ENCODE results near the gene MYOC. TPM values are rescaled to one million over a fixed set of nuclear protein-coding genes. Genes with fewer than 3 reads are reported as not detected.
A peak's percentile ranks its signal among the peaks of the same experiment; 100 is the strongest.
"Not testable (repeated sequence)": the region's sequence is repeated elsewhere in the genome, so short reads cannot be mapped to it uniquely, and the experiment has no call there.

MYOC gene
- total and polyA plus RNA-seq, 4 donors = 3.8 to 74.0 (median 12.3) TPM

- H3K27ac ChIP-seq (ENCODE audit: low read depth in 1 of 2, low read length in 2 of 2) = no peak overlapping the region
- H3K4me3 ChIP-seq (ENCODE audit: low read length in 2 of 2) = no peak overlapping the region
- no peak for DNase-seq
- intact Hi-C loops (cut with DNase I) = no loop called here
- no peaks in the 10 kb centered on the region for H3K9me3 ChIP-seq (ENCODE audit: control insufficient read depth, low read length)
- 66 to 70% methylated on average over 9 of the region's 9 CpGs for WGBS, 2 donors
- ATAC-seq (ENCODE audit: low FRiP score) = no peak
- no peaks in the 10 kb centered on the region for H3K36me3 ChIP-seq (ENCODE audit: control insufficient read depth in 1 of 2, insufficient read depth in 2 of 2, low read length in 1 of 2)
- no peaks in the 10 kb centered on the region for H3K4me1 ChIP-seq (ENCODE audit: control insufficient read depth in 1 of 2, insufficient read depth in 2 of 2, low read length in 2 of 2)
- no peaks in the 10 kb centered on the region for H3K27me3 ChIP-seq (ENCODE audit: control insufficient read depth in 1 of 2, insufficient read depth in 2 of 2, low read length in 1 of 2)
These were observed 28.7 kb downstream of the MYOC start for GRCh38 chr1:171623651-171624331.

- intact Hi-C loops (cut with DNase I) = no loop called here
- Histone ChIP-seq H3K27ac (ENCODE audit: low read depth in 1 of 2, low read length in 2 of 2) (no peak within 1 kb of the TSS), H3K9me3 (ENCODE audit: control insufficient read depth, low read length) (no peaks in the 10 kb centered on the region), H3K27me3 (ENCODE audit: control insufficient read depth in 1 of 2, insufficient read depth in 2 of 2, low read length in 1 of 2) (no peaks in the 10 kb centered on the region), H3K36me3 (ENCODE audit: control insufficient read depth in 1 of 2, insufficient read depth in 2 of 2, low read length in 1 of 2) (no peaks in the 10 kb centered on the region), H3K4me3 (ENCODE audit: low read length in 2 of 2) (no peak within 1 kb of the TSS), H3K4me1 (ENCODE audit: control insufficient read depth in 1 of 2, insufficient read depth in 2 of 2, low read length in 2 of 2) (no peaks in the 10 kb centered on the region)
- DNase-seq (no peak), ATAC-seq (ENCODE audit: low FRiP score) (no peak)
- WGBS, 2 donors = 60 to 64% methylated on average over 7 of the region's 7 CpGs
These were observed 30.4 kb downstream of the MYOC start, which contains the start of gene MYOCOS for GRCh38 chr1:171622152-171622462. Gene MYOCOS, plus strand, starts transcription at chr1:171622243. Its CDS starts 1,641 bp downstream, at chr1:171623884.

GRCh38 chr1:171616586-171616985, 35.9 kb downstream of the MYOC start:
- H3K4me3 ChIP-seq (ENCODE audit: low read length in 2 of 2) = no peak overlapping the region
- H3K36me3 ChIP-seq (ENCODE audit: control insufficient read depth in 1 of 2, insufficient read depth in 2 of 2, low read length in 1 of 2) = no peaks in the 10 kb centered on the region
- H3K27ac ChIP-seq (ENCODE audit: low read depth in 1 of 2, low read length in 2 of 2) = no peak overlapping the region
- no peaks in the 10 kb centered on the region for H3K9me3 ChIP-seq (ENCODE audit: control insufficient read depth, low read length)
- no peak for DNase-seq
- no peaks in the 10 kb centered on the region for H3K27me3 ChIP-seq (ENCODE audit: control insufficient read depth in 1 of 2, insufficient read depth in 2 of 2, low read length in 1 of 2)
- H3K4me1 ChIP-seq (ENCODE audit: control insufficient read depth in 1 of 2, insufficient read depth in 2 of 2, low read length in 2 of 2) = no peaks in the 10 kb centered on the region
- WGBS, 2 donors = 81 to 82% methylated on average over 2 of the region's 2 CpGs
- intact Hi-C loops (cut with DNase I) = no loop called here
- no peak for ATAC-seq (ENCODE audit: low FRiP score)

- intact Hi-C loops (cut with DNase I); H3K27ac ChIP-seq (ENCODE audit: low read depth in 1 of 2, low read length in 2 of 2); DNase-seq; H3K4me3 ChIP-seq (ENCODE audit: low read length in 2 of 2); H3K9me3 ChIP-seq (ENCODE audit: control insufficient read depth, low read length); H3K27me3 ChIP-seq (ENCODE audit: control insufficient read depth in 1 of 2, insufficient read depth in 2 of 2, low read length in 1 of 2); ATAC-seq (ENCODE audit: low FRiP score); H3K36me3 ChIP-seq (ENCODE audit: control insufficient read depth in 1 of 2, insufficient read depth in 2 of 2, low read length in 1 of 2); H3K4me1 ChIP-seq (ENCODE audit: control insufficient read depth in 1 of 2, insufficient read depth in 2 of 2, low read length in 2 of 2): not testable (repeated sequence)
- WGBS, 2 donors = 78 to 79% methylated on average over 13 to 14 of the region's 14 CpGs
These were observed 37.2 kb downstream of the MYOC start for GRCh38 chr1:171615122-171615906.

- intact Hi-C loops (cut with DNase I) = no loop called here
- ATAC-seq (ENCODE audit: low FRiP score) = no peak
- Histone ChIP-seq H3K4me1 (ENCODE audit: control insufficient read depth in 1 of 2, insufficient read depth in 2 of 2, low read length in 2 of 2) (no peaks in the 10 kb centered on the region), H3K36me3 (ENCODE audit: control insufficient read depth in 1 of 2, insufficient read depth in 2 of 2, low read length in 1 of 2) (no peaks in the 10 kb centered on the region), H3K9me3 (ENCODE audit: control insufficient read depth, low read length) (no peaks in the 10 kb centered on the region), H3K27me3 (ENCODE audit: control insufficient read depth in 1 of 2, insufficient read depth in 2 of 2, low read length in 1 of 2) (no peaks in the 10 kb centered on the region), H3K4me3 (ENCODE audit: low read length in 2 of 2) (no peak overlapping the region), H3K27ac (ENCODE audit: low read depth in 1 of 2, low read length in 2 of 2) (no peak overlapping the region)
- 88 to 95% methylated on average over 1 of the region's 1 CpG for WGBS, 2 donors
- DNase-seq = peak in 1 of 2 donors; percentile 17
These were observed 39.2 kb downstream of the MYOC start for GRCh38 chr1:171613282-171613681.

GRCh38 chr1:171611306-171611705, 41.2 kb downstream of the MYOC start:
- Histone ChIP-seq H3K9me3 (ENCODE audit: control insufficient read depth, low read length) (no peaks in the 10 kb centered on the region), H3K27me3 (ENCODE audit: control insufficient read depth in 1 of 2, insufficient read depth in 2 of 2, low read length in 1 of 2) (no peaks in the 10 kb centered on the region), H3K4me1 (ENCODE audit: control insufficient read depth in 1 of 2, insufficient read depth in 2 of 2, low read length in 2 of 2) (no peaks in the 10 kb centered on the region), H3K27ac (ENCODE audit: low read depth in 1 of 2, low read length in 2 of 2) (no peak overlapping the region), H3K4me3 (ENCODE audit: low read length in 2 of 2) (no peak overlapping the region), H3K36me3 (ENCODE audit: control insufficient read depth in 1 of 2, insufficient read depth in 2 of 2, low read length in 1 of 2) (no peaks in the 10 kb centered on the region)
- 82 to 89% methylated on average over 2 of the region's 2 CpGs for WGBS, 2 donors
- DNase-seq (no peak), ATAC-seq (ENCODE audit: low FRiP score) (no peak)
- intact Hi-C loops (cut with DNase I) = no loop called here

- Histone ChIP-seq H3K4me3 (ENCODE audit: low read length in 2 of 2) (no peak overlapping the region), H3K27me3 (ENCODE audit: control insufficient read depth in 1 of 2, insufficient read depth in 2 of 2, low read length in 1 of 2) (no peaks in the 10 kb centered on the region), H3K4me1 (ENCODE audit: control insufficient read depth in 1 of 2, insufficient read depth in 2 of 2, low read length in 2 of 2) (no peaks in the 10 kb centered on the region), H3K27ac (ENCODE audit: low read depth in 1 of 2, low read length in 2 of 2) (no peak overlapping the region), H3K9me3 (ENCODE audit: control insufficient read depth, low read length) (no peaks in the 10 kb centered on the region), H3K36me3 (ENCODE audit: control insufficient read depth in 1 of 2, insufficient read depth in 2 of 2, low read length in 1 of 2) (no peaks in the 10 kb centered on the region)
- ATAC-seq (ENCODE audit: low FRiP score) (no peak), DNase-seq (no peak)
- 66 to 73% methylated on average over 2 of the region's 2 CpGs for WGBS, 2 donors
- intact Hi-C loops (cut with DNase I) = no loop called here
These were observed 42.1 kb downstream of the MYOC start for GRCh38 chr1:171610385-171610784.

- intact Hi-C loops (cut with DNase I) = no loop called here
- H3K36me3 ChIP-seq (ENCODE audit: control insufficient read depth in 1 of 2, insufficient read depth in 2 of 2, low read length in 1 of 2) = no peaks in the 10 kb centered on the region
- no peaks in the 10 kb centered on the region for H3K4me1 ChIP-seq (ENCODE audit: control insufficient read depth in 1 of 2, insufficient read depth in 2 of 2, low read length in 2 of 2)
- H3K9me3 ChIP-seq (ENCODE audit: control insufficient read depth, low read length) = no peaks in the 10 kb centered on the region
- whole genome bisulfite sequencing, 2 donors = 85 to 90% methylated on average over 10 of the region's 10 CpGs
- H3K27me3 ChIP-seq (ENCODE audit: control insufficient read depth in 1 of 2, insufficient read depth in 2 of 2, low read length in 1 of 2) = no peaks in the 10 kb centered on the region
- no peak overlapping the region for H3K4me3 ChIP-seq (ENCODE audit: low read length in 2 of 2)
- no peak overlapping the region for H3K27ac ChIP-seq (ENCODE audit: low read depth in 1 of 2, low read length in 2 of 2)
- ATAC-seq (ENCODE audit: low FRiP score) = no peak
- DNase-seq = no peak
These were observed 46.0 kb downstream of the MYOC start for GRCh38 chr1:171606402-171606941.

GRCh38 chr1:171603042-171603441, 49.4 kb downstream of the MYOC start:
- H3K4me1 ChIP-seq (ENCODE audit: control insufficient read depth in 1 of 2, insufficient read depth in 2 of 2, low read length in 2 of 2); H3K27ac ChIP-seq (ENCODE audit: low read depth in 1 of 2, low read length in 2 of 2); ATAC-seq (ENCODE audit: low FRiP score); H3K4me3 ChIP-seq (ENCODE audit: low read length in 2 of 2); DNase-seq; H3K9me3 ChIP-seq (ENCODE audit: control insufficient read depth, low read length); H3K27me3 ChIP-seq (ENCODE audit: control insufficient read depth in 1 of 2, insufficient read depth in 2 of 2, low read length in 1 of 2); H3K36me3 ChIP-seq (ENCODE audit: control insufficient read depth in 1 of 2, insufficient read depth in 2 of 2, low read length in 1 of 2); intact Hi-C loops (cut with DNase I): not testable (repeated sequence)
- WGBS, 2 donors = 64 to 69% methylated on average over 6 of the region's 6 CpGs
